ENCODE data around the gene WAPL. TPM values are rescaled to one million over a fixed set of nuclear protein-coding genes. Genes with fewer than 3 reads are reported as not detected.

The WAPL gene
- total RNA-seq, 2 experiments from 2014 or later: 47.9 to 52.9 TPM

Other genes starting within 250 kb of the WAPL start
- gene GRID1, start 155.0 kb downstream of the WAPL start, total RNA-seq: not detected
- gene OPN4, start 132.8 kb upstream of the WAPL start, total RNA-seq: not detected
- not detected for gene LDB3, start 146.7 kb upstream of the WAPL start, total RNA-seq
- 10 to 100 TPM; 13.3 to 15.0 TPM for gene BMPR1A, start 234.8 kb upstream of the WAPL start, total RNA-seq